ENCODE results near the gene PIK3AP1.
A peak's percentile ranks its signal among the peaks of the same experiment; 100 is the strongest.
"Not testable (repeated sequence)": the region's sequence is repeated elsewhere in the genome, so short reads cannot be mapped to it uniquely, and the experiment has no call there.

The PIK3AP1 gene

DNA sequence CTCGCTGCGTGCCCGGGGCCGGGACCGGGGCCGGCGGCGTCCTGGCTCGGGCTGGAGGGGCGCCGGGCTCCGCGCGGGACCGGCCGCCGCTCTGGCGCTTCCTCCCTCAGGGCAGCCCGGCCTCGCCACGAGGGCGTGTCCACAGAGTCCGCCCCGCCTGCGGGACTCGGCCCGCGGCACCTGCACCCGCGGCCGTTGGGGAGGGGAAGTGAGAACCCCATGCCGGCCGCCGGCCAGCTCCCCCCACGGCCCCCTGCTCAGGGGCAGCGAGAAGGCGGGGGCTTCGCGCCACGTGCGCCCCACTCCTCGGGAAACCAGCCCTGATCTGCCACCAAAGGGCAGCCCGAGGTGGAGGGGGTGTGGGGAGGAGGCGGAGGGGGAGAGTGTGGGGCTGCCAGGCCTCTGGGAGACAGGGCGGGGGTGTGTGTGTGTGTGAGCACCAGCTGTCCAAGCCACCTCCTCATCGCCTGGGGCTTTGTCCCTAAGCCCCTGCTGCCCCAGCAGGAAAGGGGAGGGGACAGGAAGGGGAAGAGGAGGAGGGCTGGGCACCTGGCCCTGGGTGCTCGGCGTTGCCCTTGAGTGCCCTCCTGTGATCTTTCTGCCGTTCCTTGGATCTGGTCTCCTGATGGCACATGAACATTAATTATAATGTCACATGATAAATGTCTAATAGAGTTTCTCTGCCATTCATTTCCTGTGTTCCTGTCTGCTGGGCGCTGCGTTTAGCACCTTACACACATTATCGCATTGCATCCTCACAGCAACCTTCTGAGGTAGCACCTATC lies at the start of gene PIK3AP1:
Gene PIK3AP1, minus strand, starts transcription at position 93 of the 785 bp plus-strand sequence. CDS start 120 bp downstream, outside the sequence.
- Mint-ChIP-seq H3K27ac (peak within 1 kb of the TSS; percentile 87), H3K27me3 (no peaks in the 10 kb centered on the region), H3K4me1 (ENCODE audit: low read depth) (peaks cover 13% of the 10 kb centered on the region), H3K4me3 (peak within 1 kb of the TSS; percentile 93), H3K9me3 (ENCODE audit: low read depth) (no peaks in the 10 kb centered on the region), H3K36me3 (no peaks in the 10 kb centered on the region)

DNA sequence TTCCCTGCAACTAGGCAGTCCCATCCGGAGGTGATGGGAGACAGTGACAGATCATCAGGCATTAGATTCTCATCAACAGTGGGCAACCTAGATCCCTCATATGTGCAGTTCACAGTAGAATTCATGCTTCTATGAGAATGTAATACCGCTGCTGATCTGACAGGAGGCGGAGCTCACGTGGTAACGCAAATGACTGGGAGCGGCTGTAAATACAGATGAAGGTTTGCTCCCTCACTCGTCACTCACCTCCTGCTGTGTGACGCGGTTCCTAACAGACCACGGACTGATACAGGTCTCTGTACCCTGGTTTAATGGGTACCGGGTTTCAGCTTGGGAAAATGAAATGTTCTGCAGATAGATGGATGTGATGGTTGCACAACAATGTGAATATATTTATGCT lies 47.8 kb upstream of the PIK3AP1 start:
- H3K4me1 Mint-ChIP-seq (ENCODE audit: low read depth) = no peaks in the 10 kb centered on the region
- H3K9me3 Mint-ChIP-seq (ENCODE audit: low read depth) = peaks cover 8% of the 10 kb centered on the region
- no peaks in the 10 kb centered on the region for H3K36me3 Mint-ChIP-seq
- H3K4me3 Mint-ChIP-seq = no peak overlapping the region
- no peak overlapping the region for H3K27ac Mint-ChIP-seq
- H3K27me3 Mint-ChIP-seq = no peaks in the 10 kb centered on the region

- Mint-ChIP-seq H3K9me3 (ENCODE audit: low read depth) (peaks cover 8% of the 10 kb centered on the region), H3K27me3 (no peaks in the 10 kb centered on the region), H3K4me3 (no peak overlapping the region), H3K4me1 (ENCODE audit: low read depth) (no peaks in the 10 kb centered on the region), H3K36me3 (no peaks in the 10 kb centered on the region), H3K27ac (no peak overlapping the region)
Observed at GRCh38 chr10:96767611-96768010, 47.3 kb upstream of the PIK3AP1 start.

GRCh38 chr10:96765406-96766240 lies 45.3 kb upstream of the PIK3AP1 start:
- Mint-ChIP-seq H3K9me3 (ENCODE audit: low read depth) (no peaks in the 10 kb centered on the region), H3K4me1 (ENCODE audit: low read depth) (no peaks in the 10 kb centered on the region), H3K36me3 (no peaks in the 10 kb centered on the region), H3K4me3 (no peak overlapping the region), H3K27me3 (no peaks in the 10 kb centered on the region), H3K27ac (no peak overlapping the region)

DNA sequence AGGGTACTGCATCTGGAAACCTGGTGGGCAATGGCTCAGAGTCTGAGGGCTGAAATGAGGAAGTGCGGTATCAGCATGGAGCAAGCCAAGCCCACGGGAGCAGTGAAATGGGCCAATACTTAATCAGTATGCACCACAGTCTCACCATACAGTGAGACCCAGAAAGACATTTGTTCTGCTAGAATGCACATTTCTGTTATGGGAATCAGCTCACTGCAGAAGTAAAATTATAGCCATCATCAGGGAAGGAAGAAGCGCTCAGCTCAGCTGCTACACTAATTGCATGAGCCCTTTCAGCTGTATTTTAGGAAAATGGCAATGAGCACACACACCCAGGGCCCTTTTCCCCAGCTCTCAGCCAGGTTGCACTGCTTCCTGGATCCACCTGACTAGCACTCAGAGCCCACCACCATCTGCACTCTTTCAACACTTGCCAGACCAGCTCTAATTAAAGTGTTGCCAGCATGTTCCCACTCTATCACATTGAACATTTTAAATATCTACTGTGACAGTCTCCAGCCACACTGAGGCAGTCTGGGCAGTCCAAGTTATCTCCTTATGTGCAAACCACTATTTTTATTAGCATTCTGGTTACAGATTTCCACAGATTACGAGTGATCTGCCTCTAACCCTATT lies 44.2 kb upstream of the PIK3AP1 start:
- no peak overlapping the region for H3K27ac Mint-ChIP-seq
- H3K9me3 Mint-ChIP-seq (ENCODE audit: low read depth) = no peaks in the 10 kb centered on the region

GRCh38 chr10:96758423-96758822 lies 38.1 kb upstream of the PIK3AP1 start:
- no peaks in the 10 kb centered on the region for H3K4me1 Mint-ChIP-seq (ENCODE audit: low read depth)
- H3K27ac Mint-ChIP-seq = no peak overlapping the region
- no peaks in the 10 kb centered on the region for H3K36me3 Mint-ChIP-seq
- H3K9me3 Mint-ChIP-seq (ENCODE audit: low read depth) = no peaks in the 10 kb centered on the region
- H3K27me3 Mint-ChIP-seq = peaks cover 1% of the 10 kb centered on the region
- H3K4me3 Mint-ChIP-seq = no peak overlapping the region

More for the DNA sequence above, 44.2 kb upstream of the PIK3AP1 start:
- Mint-ChIP-seq H3K4me3 (no peak overlapping the region), H3K27me3 (peaks cover 1% of the 10 kb centered on the region), H3K4me1 (ENCODE audit: low read depth) (no peaks in the 10 kb centered on the region), H3K36me3 (no peaks in the 10 kb centered on the region)

DNA sequence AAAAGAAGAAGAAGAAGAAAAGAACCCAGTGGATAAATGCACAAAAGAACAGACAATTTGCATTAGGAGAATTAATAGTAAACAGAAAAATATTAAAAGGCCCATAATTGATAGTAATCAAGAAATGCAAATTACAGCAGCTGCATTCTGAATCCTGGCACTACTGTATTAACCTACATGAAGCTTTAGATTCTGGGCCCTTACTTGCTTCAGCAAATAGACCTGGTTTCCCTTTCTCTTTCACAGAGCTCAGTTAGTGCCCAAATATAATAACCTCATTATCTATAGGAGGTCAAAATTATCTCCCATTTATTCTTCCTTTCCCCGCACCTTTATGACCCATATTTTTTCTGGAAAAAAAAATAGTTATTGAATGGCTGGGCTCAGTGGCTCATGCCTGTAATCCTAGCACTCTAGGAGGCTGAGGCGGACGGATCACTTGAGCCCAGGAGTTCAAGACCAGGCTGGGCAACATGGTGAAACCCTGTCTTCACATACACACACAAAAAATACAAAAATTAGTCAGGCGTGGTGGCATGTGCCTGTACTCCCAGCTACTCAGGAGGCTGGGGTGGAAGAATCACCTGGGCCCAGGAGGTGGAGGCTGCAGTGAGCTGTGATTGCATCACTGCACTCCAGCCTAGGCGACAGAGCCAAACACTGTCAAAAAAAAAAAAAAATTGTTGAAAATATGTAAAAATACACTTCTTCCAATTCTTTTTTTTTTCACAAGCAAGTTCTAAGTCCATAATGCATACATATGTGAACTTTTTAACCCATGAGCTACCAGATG lies 36.0 kb upstream of the PIK3AP1 start:
- Mint-ChIP-seq H3K4me3 (no peak overlapping the region), H3K27ac (no peak overlapping the region), H3K27me3 (peaks cover 1% of the 10 kb centered on the region), H3K4me1 (ENCODE audit: low read depth) (no peaks in the 10 kb centered on the region), H3K9me3 (ENCODE audit: low read depth) (no peaks in the 10 kb centered on the region), H3K36me3 (no peaks in the 10 kb centered on the region)

GRCh38 chr10:96753956-96754355 lies 33.6 kb upstream of the PIK3AP1 start:
- Mint-ChIP-seq H3K36me3 (no peaks in the 10 kb centered on the region), H3K9me3 (ENCODE audit: low read depth) (no peaks in the 10 kb centered on the region), H3K27ac (no peak overlapping the region), H3K4me3 (no peak overlapping the region), H3K4me1 (ENCODE audit: low read depth) (no peaks in the 10 kb centered on the region), H3K27me3 (no peaks in the 10 kb centered on the region)

- Mint-ChIP-seq H3K27ac (no peak overlapping the region), H3K4me3 (no peak overlapping the region), H3K36me3 (no peaks in the 10 kb centered on the region), H3K27me3 (no peaks in the 10 kb centered on the region), H3K9me3 (ENCODE audit: low read depth) (no peaks in the 10 kb centered on the region), H3K4me1 (ENCODE audit: low read depth) (no peaks in the 10 kb centered on the region)
Observed at GRCh38 chr10:96752375-96752774, 32.1 kb upstream of the PIK3AP1 start.

DNA sequence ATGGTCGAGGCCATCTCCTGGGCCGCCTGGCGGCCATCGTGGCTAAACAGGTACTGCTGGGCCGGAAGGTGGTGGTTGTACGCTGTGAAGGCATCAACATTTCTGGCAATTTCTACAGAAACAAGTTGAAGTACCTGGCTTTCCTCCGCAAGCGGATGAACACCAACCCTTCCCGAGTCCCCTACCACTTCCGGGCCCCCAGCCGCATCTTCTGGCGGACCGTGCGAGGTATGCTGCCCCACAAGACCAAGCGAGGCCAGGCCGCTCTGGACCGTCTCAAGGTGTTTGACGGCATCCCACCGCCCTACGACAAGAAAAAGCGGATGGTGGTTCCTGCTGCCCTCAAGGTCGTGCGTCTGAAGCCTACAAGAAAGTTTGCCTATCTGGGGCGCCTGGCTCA lies 30.0 kb upstream of the PIK3AP1 start:
- H3K27me3 Mint-ChIP-seq; H3K27ac Mint-ChIP-seq; H3K36me3 Mint-ChIP-seq; H3K4me3 Mint-ChIP-seq; H3K9me3 Mint-ChIP-seq (ENCODE audit: low read depth); H3K4me1 Mint-ChIP-seq (ENCODE audit: low read depth): not testable (repeated sequence)

GRCh38 chr10:96747734-96748550 lies 27.6 kb upstream of the PIK3AP1 start:
- no peaks in the 10 kb centered on the region for H3K9me3 Mint-ChIP-seq (ENCODE audit: low read depth)
- H3K27ac Mint-ChIP-seq = no peak overlapping the region
- no peaks in the 10 kb centered on the region for H3K27me3 Mint-ChIP-seq
- no peaks in the 10 kb centered on the region for H3K4me1 Mint-ChIP-seq (ENCODE audit: low read depth)
- no peaks in the 10 kb centered on the region for H3K36me3 Mint-ChIP-seq
- no peak overlapping the region for H3K4me3 Mint-ChIP-seq

- no peaks in the 10 kb centered on the region for H3K9me3 Mint-ChIP-seq (ENCODE audit: low read depth)
- H3K36me3 Mint-ChIP-seq = no peaks in the 10 kb centered on the region
- H3K27ac Mint-ChIP-seq = no peak overlapping the region
- H3K4me1 Mint-ChIP-seq (ENCODE audit: low read depth) = no peaks in the 10 kb centered on the region
- no peak overlapping the region for H3K4me3 Mint-ChIP-seq
- H3K27me3 Mint-ChIP-seq = peaks cover 1% of the 10 kb centered on the region
Observed at GRCh38 chr10:96746503-96746902, 26.2 kb upstream of the PIK3AP1 start.

DNA sequence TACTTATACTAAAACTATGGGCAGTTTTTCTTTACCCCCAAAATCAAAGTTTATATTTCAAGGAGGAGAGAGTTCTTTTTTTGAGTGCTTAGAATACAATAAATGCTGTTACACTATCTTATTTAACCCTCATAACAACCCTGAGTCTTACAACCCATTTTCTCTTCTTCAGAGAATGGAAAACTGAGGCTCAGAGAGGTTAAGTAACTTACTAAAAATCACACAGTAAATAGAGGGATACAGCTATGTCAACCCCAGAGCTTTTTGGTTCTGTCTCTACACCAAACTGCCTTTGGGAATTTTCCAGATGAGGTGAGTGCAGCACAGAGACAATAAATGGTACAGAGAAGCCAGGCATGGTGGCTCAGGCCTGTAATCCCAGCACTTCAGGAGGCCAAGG lies 25.6 kb upstream of the PIK3AP1 start:
- Mint-ChIP-seq H3K4me1 (ENCODE audit: low read depth) (no peaks in the 10 kb centered on the region), H3K4me3 (no peak overlapping the region), H3K36me3 (no peaks in the 10 kb centered on the region), H3K27me3 (peaks cover 1% of the 10 kb centered on the region), H3K9me3 (ENCODE audit: low read depth) (no peaks in the 10 kb centered on the region), H3K27ac (no peak overlapping the region)
